Fibroblast of lung (primary cell): ENCODE data around the gene ADRA1B. TPM values are rescaled to one million over a fixed set of nuclear protein-coding genes. Genes with fewer than 3 reads are reported as not detected.

Experiments
- DNase-seq, 2 donors: peaks; one replicate each; pipeline versions ENCODE4 v3.0.0 to v3.0.0-alpha.2; 2010; ENCODE audit warnings: low read depth in 2 of 2
- H2AFZ ChIP-seq: 2 replicates; pipeline ENCODE4 v1.5.1; 2012; ENCODE audit warnings: low read length, control low read depth, inconsistent platforms
- H3K27ac ChIP-seq: 2 replicates; pipeline ENCODE4 v1.5.1; 2011; ENCODE audit warnings: low read length, control low read depth; ENCODE audit not compliant: insufficient read depth
- H3K27me3 ChIP-seq: 2 replicates; pipeline ENCODE4 v1.5.1; 2011; ENCODE audit warnings: mild to moderate bottlenecking, low read length; ENCODE audit not compliant: control insufficient read depth, insufficient read depth
- H3K36me3 ChIP-seq: 2 replicates; pipeline ENCODE4 v1.5.1; 2011; ENCODE audit warnings: low read length; ENCODE audit not compliant: control insufficient read depth, insufficient read depth
- H3K4me1 ChIP-seq: 2 replicates; pipeline ENCODE4 v1.5.1; 2011; ENCODE audit warnings: low read length; ENCODE audit not compliant: control insufficient read depth, insufficient read depth; ENCODE audit errors: extremely low read depth
- H3K4me2 ChIP-seq: 2 replicates; pipeline ENCODE4 v1.5.1; 2011; ENCODE audit warnings: low read length, control low read depth; ENCODE audit not compliant: insufficient read depth; ENCODE audit errors: extremely low read depth
- H3K4me3 ChIP-seq, 4 experiments: fragments of 200-600 bp in 1 of 4; sonication (generic) in 1 of 4; replicated peaks in 1 of 4; 2 replicates each; pipeline ENCODE4 v1.5.1; 2011 to 2016; ENCODE audit warnings: low read length in 4 of 4, low read depth in 3 of 4, mild to moderate bottlenecking in 3 of 4, control low read depth in 2 of 4, inconsistent platforms in 1 of 4, mixed read lengths in 1 of 4; ENCODE audit not compliant: insufficient read depth in 1 of 4; ENCODE audit errors: control extremely low read depth in 1 of 4
- H3K79me2 ChIP-seq: 2 replicates; pipeline ENCODE4 v1.5.1; 2012; ENCODE audit warnings: mild to moderate bottlenecking, low read length, inconsistent platforms; ENCODE audit not compliant: control insufficient read depth, insufficient read depth
- H3K9ac ChIP-seq: 2 replicates; pipeline ENCODE4 v1.5.1; 2011; ENCODE audit warnings: mild to moderate bottlenecking, low read length, control low read depth; ENCODE audit not compliant: insufficient read depth
- H3K9me3 ChIP-seq: 2 replicates; pipeline ENCODE4 v1.5.1; 2012; ENCODE audit warnings: low read depth, low read length; ENCODE audit not compliant: control insufficient read depth, insufficient read depth
- H4K20me1 ChIP-seq: 2 replicates; pipeline ENCODE4 v1.5.1; 2011; ENCODE audit warnings: low read length; ENCODE audit not compliant: control insufficient read depth, insufficient read depth; ENCODE audit errors: extremely low read depth
- CTCF ChIP-seq, 2 donors: IDR thresholded peaks in 1 of 2; conservative IDR thresholded peaks in 1 of 2; 1 replicate in 1 of 2; 2 replicates in 1 of 2; pipeline ENCODE4 v1.5.1; 2011 to 2012; ENCODE audit warnings: low read length in 2 of 2, control low read depth in 1 of 2, inconsistent platforms in 1 of 2, low read depth in 1 of 2, mild to moderate bottlenecking in 1 of 2
- EZH2 ChIP-seq: IDR thresholded peaks from 2 replicates; pipeline ENCODE4 v1.5.1; 2012; ENCODE audit warnings: low read length, control low read depth, mild to moderate bottlenecking; ENCODE audit errors: missing control alignments
- polyA minus RNA-seq: library from RNA; depleted of rRNA, polyadenylated mRNA; stranded (reverse); fragments of >200 nt; gene quantifications from 2 replicates; pipeline ENCODE4 v1.2.3, GENCODE V29; 2011; ENCODE audit warnings: low replicate concordance
- polyA plus RNA-seq, 2 donors: library from polyadenylated mRNA; depleted of rRNA in 1 of 2; stranded (reverse) in 1 of 2; unstranded in 1 of 2; fragments of >200 nt; gene quantifications; 2 replicates each; pipeline ENCODE4 v1.2.1, GENCODE V29; 2011 to 2012; ENCODE audit warnings: missing spikeins in 1 of 2
- total RNA-seq: library from RNA; depleted of rRNA; stranded (reverse); fragments of >200 nt; gene quantifications from 2 replicates; pipeline ENCODE4 v1.2.1, GENCODE V29; 2014

The ADRA1B gene
- 0.26 and 0.99 TPM in 2 replicates for total RNA-seq
- 0.73 and 1.7 TPM in 2 replicates for polyA plus RNA-seq
- polyA plus RNA-seq (2012) = 1.3 and 2.4 TPM in 2 replicates
- polyA minus RNA-seq = 0.19 and 5.2 TPM in 2 replicates

- peaks cover 2% of the 10 kb centered on the region for H3K27me3 ChIP-seq
- H3K4me3 ChIP-seq = peak within 1 kb of the TSS; percentile 26 to 75 (median 43)
Observed at GRCh38 chr5:159915904-159916840, at the start of gene ADRA1B. TSS of gene ADRA1B (plus strand) at chr5:159916482. CDS start at chr5:159916906, 424 bp downstream.

GRCh38 chr5:159873680-159874079, 42.6 kb upstream of the ADRA1B start:
- Histone ChIP-seq H3K4me1 (peaks cover 6% of the 10 kb centered on the region), H3K9me3 (no peaks in the 10 kb centered on the region), H4K20me1 (no peaks in the 10 kb centered on the region), H3K36me3 (no peaks in the 10 kb centered on the region), H3K79me2 (no peaks in the 10 kb centered on the region), H2AFZ (no peak overlapping the region), H3K9ac (no peak overlapping the region), H3K27me3 (no peaks in the 10 kb centered on the region), H3K27ac (no peak overlapping the region), H3K4me3 (no peak overlapping the region), H3K4me2 (no peak overlapping the region)
- TF ChIP-seq CTCF (conservative IDR thresholded peaks at IDR 0.05 in 1 of 2, IDR thresholded peaks at IDR 0.05 in 1 of 2; ENCODE audit: low read depth in 1 of 2, low read length in 2 of 2) = no peak
- TF ChIP-seq EZH2 = no peak
- peak in 1 of 2 donors; percentile 39 for DNase-seq

More at GRCh38 chr5:159915904-159916840, at the start of gene ADRA1B:
- Histone ChIP-seq H3K9ac (peak within 1 kb of the TSS; percentile 36), H3K27ac (no peak within 1 kb of the TSS), H3K79me2 (no peaks in the 10 kb centered on the region), H2AFZ (peak within 1 kb of the TSS; percentile 3), H3K4me2 (peak within 1 kb of the TSS; percentile 49), H3K9me3 (no peaks in the 10 kb centered on the region), H3K4me1 (peaks cover 9% of the 10 kb centered on the region), H3K36me3 (no peaks in the 10 kb centered on the region), H4K20me1 (no peaks in the 10 kb centered on the region)
- DNase-seq = peak; percentile 63 to 66
- peak; percentile 41 to 45 for TF ChIP-seq CTCF (conservative IDR thresholded peaks at IDR 0.05 in 1 of 2, IDR thresholded peaks at IDR 0.05 in 1 of 2; ENCODE audit: low read depth in 1 of 2, low read length in 2 of 2)
- no peak for TF ChIP-seq EZH2

- DNase-seq = peak; percentile 46 to 65
- no peak overlapping the region for H2AFZ ChIP-seq
- H3K27me3 ChIP-seq = no peaks in the 10 kb centered on the region
- TF ChIP-seq CTCF (conservative IDR thresholded peaks at IDR 0.05 in 1 of 2, IDR thresholded peaks at IDR 0.05 in 1 of 2; ENCODE audit: low read depth in 1 of 2, low read length in 2 of 2) = no peak
- TF ChIP-seq EZH2 = no peak
- no peak overlapping the region for H3K4me2 ChIP-seq
- H3K9ac ChIP-seq = no peak overlapping the region
- H4K20me1 ChIP-seq = no peaks in the 10 kb centered on the region
- H3K9me3 ChIP-seq = no peaks in the 10 kb centered on the region
- no peak overlapping the region for H3K27ac ChIP-seq
- peaks cover 11% of the 10 kb centered on the region for H3K4me1 ChIP-seq
- no peaks in the 10 kb centered on the region for H3K79me2 ChIP-seq
- H3K4me3 ChIP-seq = no peak overlapping the region
- no peaks in the 10 kb centered on the region for H3K36me3 ChIP-seq
Observed at GRCh38 chr5:159874263-159874662, 42.0 kb upstream of the ADRA1B start.
